Astrocyte (in vitro differentiated cells and primary cell): Measurements from ENCODE around the gene AATF. TPM values are rescaled to one million over a fixed set of nuclear protein-coding genes. Genes with fewer than 3 reads are reported as not detected.

Experiments
- DNase-seq: peaks from one replicate; pipeline ENCODE4 v3.0.0-alpha.2; 2010; ENCODE audit warnings: low read depth
- FAIRE-seq: peaks from 2 replicates; lab custom pipeline; 2011; peaks lifted over from hg19 to GRCh38; lab: Jason Lieb, UNC
- H2AFZ ChIP-seq: 2 replicates; pipeline ENCODE4 v1.6.0; 2012; ENCODE audit warnings: low read depth, low read length, inconsistent platforms
- H3K27ac ChIP-seq: 2 replicates; pipeline ENCODE4 v1.5.1; 2011; ENCODE audit warnings: low read depth, low read length, inconsistent platforms
- H3K27me3 ChIP-seq: 2 replicates; pipeline ENCODE4 v1.6.0; 2011; ENCODE audit warnings: low read length, inconsistent platforms; ENCODE audit not compliant: insufficient read depth
- H3K36me3 ChIP-seq: 2 replicates; pipeline ENCODE4 v1.5.1; 2011; ENCODE audit warnings: low read length, inconsistent platforms; ENCODE audit not compliant: insufficient read depth
- H3K4me1 ChIP-seq: 2 replicates; pipeline ENCODE4 v1.5.1; 2011; ENCODE audit warnings: low read length, inconsistent platforms; ENCODE audit not compliant: insufficient read depth
- H3K4me2 ChIP-seq: 2 replicates; pipeline ENCODE4 v1.6.0; 2012; ENCODE audit warnings: low read length, inconsistent platforms
- H3K4me3 ChIP-seq: 2 replicates; pipeline ENCODE4 v1.5.1; 2011; ENCODE audit warnings: low read depth, mild to moderate bottlenecking, low read length, inconsistent platforms; ENCODE audit not compliant: insufficient read depth
- H3K79me2 ChIP-seq: 2 replicates; pipeline ENCODE4 v1.6.0; 2012; ENCODE audit warnings: mild to moderate bottlenecking, low read length, inconsistent platforms; ENCODE audit not compliant: insufficient read depth
- H3K9ac ChIP-seq: 2 replicates; pipeline ENCODE4 v1.6.0; 2012; ENCODE audit warnings: mild to moderate bottlenecking, low read length, inconsistent platforms
- H3K9me3 ChIP-seq: 2 replicates; pipeline ENCODE4 v1.5.1; 2012; ENCODE audit warnings: low read depth, mild to moderate bottlenecking, low read length, inconsistent platforms; ENCODE audit not compliant: insufficient read depth
- H4K20me1 ChIP-seq: 2 replicates; pipeline ENCODE4 v1.6.0; 2012; ENCODE audit warnings: low read length, inconsistent platforms; ENCODE audit not compliant: insufficient read depth
- H3K27ac Mint-ChIP-seq: one replicate; pipeline ENCODE4 v1.8.0; 2021; ENCODE audit warnings: mild to moderate bottlenecking, mixed read lengths; ENCODE audit not compliant: unreplicated experiment
- H3K27me3 Mint-ChIP-seq: one replicate; pipeline ENCODE4 v1.8.0; 2021; ENCODE audit warnings: low read depth, mixed read lengths; ENCODE audit not compliant: unreplicated experiment
- H3K36me3 Mint-ChIP-seq: one replicate; pipeline ENCODE4 v1.8.0; 2021; ENCODE audit warnings: low read depth, mixed read lengths; ENCODE audit not compliant: unreplicated experiment
- H3K4me1 Mint-ChIP-seq: one replicate; pipeline ENCODE4 v1.8.0; 2021; ENCODE audit warnings: low read depth, mixed read lengths; ENCODE audit not compliant: unreplicated experiment
- H3K4me3 Mint-ChIP-seq: one replicate; pipeline ENCODE4 v1.8.0; 2021; ENCODE audit warnings: mild to moderate bottlenecking, moderate library complexity, mixed read lengths; ENCODE audit not compliant: unreplicated experiment
- H3K9me3 Mint-ChIP-seq: one replicate; pipeline ENCODE4 v1.8.0; 2021; ENCODE audit warnings: mild to moderate bottlenecking, mixed read lengths; ENCODE audit not compliant: unreplicated experiment
- CTCF ChIP-seq: IDR thresholded peaks from 2 replicates; pipeline ENCODE4 v1.5.1; 2011; ENCODE audit warnings: low read depth, mild to moderate bottlenecking, inconsistent platforms, low read length, moderate library complexity; ENCODE audit not compliant: insufficient read depth
- EZH2 ChIP-seq: IDR thresholded peaks from 2 replicates; pipeline ENCODE4 v1.6.1; 2012; ENCODE audit warnings: mild to moderate bottlenecking, low read length, inconsistent platforms; ENCODE audit not compliant: insufficient read depth
- total RNA-seq: library from RNA; stranded (reverse); gene quantifications from 2 replicates; pipeline ENCODE4 v1.2.1, GENCODE V29; 2021

The AATF gene
- total RNA-seq, 1 donor from 2014 or later = 47.1 TPM

- FAIRE-seq = no peak
- H3K36me3 Mint-ChIP-seq = peaks cover 18% of the 10 kb centered on the region
- peaks cover 3% of the 10 kb centered on the region for H4K20me1 ChIP-seq
Measured at GRCh38 chr17:37086334-37086733, 137.6 kb downstream of the AATF start.

DNA sequence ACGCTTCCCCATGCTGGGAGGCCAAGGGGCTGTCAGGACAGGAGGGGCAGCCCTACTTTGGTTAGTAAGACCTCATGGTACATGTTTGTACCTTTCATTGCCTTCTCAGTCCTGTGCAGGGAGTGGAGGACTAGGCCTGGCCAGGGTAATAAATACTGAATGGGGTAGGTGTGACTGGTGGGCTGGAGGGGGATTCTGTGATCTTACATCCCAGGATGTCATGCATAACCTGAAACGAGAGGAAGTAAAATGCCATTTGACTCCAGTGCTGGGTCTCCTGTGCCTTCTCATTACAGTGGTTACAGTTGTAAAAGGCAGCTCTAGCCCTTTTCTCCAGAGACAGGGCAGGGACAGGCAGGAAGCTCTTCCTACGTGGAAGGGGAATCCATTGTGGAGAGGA, 138.2 kb downstream of the AATF start:
- Mint-ChIP-seq H3K9me3 (no peaks in the 10 kb centered on the region), H3K36me3 (peaks cover 18% of the 10 kb centered on the region), H3K4me3 (no peak overlapping the region), H3K4me1 (peaks cover 14% of the 10 kb centered on the region), H3K27ac (peak overlapping the region; percentile 13), H3K27me3 (no peaks in the 10 kb centered on the region)
- H2AFZ ChIP-seq = no peak overlapping the region
- no peak overlapping the region for H3K9ac ChIP-seq
- H3K27me3 ChIP-seq = no peaks in the 10 kb centered on the region
- H4K20me1 ChIP-seq = no peaks in the 10 kb centered on the region
- FAIRE-seq (no peak), DNase-seq (no peak)
- H3K36me3 ChIP-seq = peaks cover 21% of the 10 kb centered on the region
- H3K9me3 ChIP-seq = no peaks in the 10 kb centered on the region
- no peaks in the 10 kb centered on the region for H3K4me1 ChIP-seq
- H3K4me2 ChIP-seq = no peak overlapping the region
- no peak overlapping the region for H3K27ac ChIP-seq
- TF ChIP-seq EZH2 = no peak
- H3K79me2 ChIP-seq = no peaks in the 10 kb centered on the region
- no peak overlapping the region for H3K4me3 ChIP-seq

More at GRCh38 chr17:37086334-37086733, 137.6 kb downstream of the AATF start:
- peaks cover 14% of the 10 kb centered on the region for H3K4me1 Mint-ChIP-seq
- no peaks in the 10 kb centered on the region for H3K9me3 Mint-ChIP-seq
- no peak overlapping the region for H3K4me3 ChIP-seq
- no peaks in the 10 kb centered on the region for H3K9me3 ChIP-seq
- no peak for DNase-seq
- H3K9ac ChIP-seq = no peak overlapping the region
- H3K79me2 ChIP-seq = no peaks in the 10 kb centered on the region
- H3K4me1 ChIP-seq = no peaks in the 10 kb centered on the region
- no peak overlapping the region for H3K4me3 Mint-ChIP-seq
- H3K36me3 ChIP-seq = peaks cover 21% of the 10 kb centered on the region
- H3K27me3 Mint-ChIP-seq = no peaks in the 10 kb centered on the region
- no peak overlapping the region for H3K4me2 ChIP-seq
- TF ChIP-seq EZH2 (no peak), CTCF (no peak)
- H2AFZ ChIP-seq = no peak overlapping the region
- no peaks in the 10 kb centered on the region for H3K27me3 ChIP-seq
- H3K27ac Mint-ChIP-seq = no peak overlapping the region
- H3K27ac ChIP-seq = no peak overlapping the region

DNA sequence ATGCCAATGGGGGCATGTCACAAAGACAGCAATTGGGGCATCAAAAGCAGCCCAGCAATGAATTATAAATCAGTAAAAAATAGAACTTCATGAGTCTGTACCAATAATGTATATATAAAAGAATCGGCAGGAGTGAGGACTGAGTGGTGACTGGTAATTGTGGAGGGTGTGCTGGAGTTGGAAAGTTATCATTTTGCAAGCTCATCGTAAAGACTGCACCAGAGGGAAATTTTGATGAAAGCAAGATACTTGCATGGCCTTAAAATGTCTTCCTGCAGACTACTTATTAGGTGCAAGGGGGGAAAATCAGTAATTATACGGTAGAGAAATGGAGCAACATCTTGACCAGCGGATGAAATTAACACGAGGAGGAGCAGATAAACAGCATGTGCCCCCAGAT, 138.9 kb downstream of the AATF start:
- H3K4me1 ChIP-seq = no peaks in the 10 kb centered on the region
- H3K36me3 ChIP-seq = peaks cover 21% of the 10 kb centered on the region
- H3K27ac ChIP-seq = no peak overlapping the region
- Mint-ChIP-seq H3K4me1 (peaks cover 10% of the 10 kb centered on the region), H3K27me3 (no peaks in the 10 kb centered on the region), H3K36me3 (peaks cover 15% of the 10 kb centered on the region), H3K27ac (no peak overlapping the region), H3K9me3 (no peaks in the 10 kb centered on the region), H3K4me3 (no peak overlapping the region)
- no peak overlapping the region for H3K9ac ChIP-seq
- no peak overlapping the region for H3K4me3 ChIP-seq
- H3K27me3 ChIP-seq = no peaks in the 10 kb centered on the region
- no peak for DNase-seq
- peaks cover 2% of the 10 kb centered on the region for H4K20me1 ChIP-seq
- H3K4me2 ChIP-seq = no peak overlapping the region
- no peak for FAIRE-seq
- no peaks in the 10 kb centered on the region for H3K9me3 ChIP-seq
- H3K79me2 ChIP-seq = no peaks in the 10 kb centered on the region
- no peak overlapping the region for H2AFZ ChIP-seq
- TF ChIP-seq CTCF (no peak), EZH2 (no peak)
